ENCODE results near the gene INPP5K. TPM values are rescaled to one million over a fixed set of nuclear protein-coding genes. Genes with fewer than 3 reads are reported as not detected.
"Not testable (repeated sequence)": the region's sequence is repeated elsewhere in the genome, so short reads cannot be mapped to it uniquely, and the experiment has no call there.

Gene INPP5K
- total RNA-seq = 10 to 100 TPM; 37.6 to 39.6 TPM

- Mint-ChIP-seq H3K9me3 (ENCODE audit: insufficient read depth) (no peaks in the 10 kb centered on the region), H3K4me1 (ENCODE audit: low read depth) (peaks cover 22% of the 10 kb centered on the region), H3K4me3 (peak within 1 kb of the TSS; percentile 86), H3K36me3 (ENCODE audit: low read depth) (peaks cover 24% of the 10 kb centered on the region), H3K27me3 (ENCODE audit: low read depth) (no peaks in the 10 kb centered on the region), H3K27ac (peak within 1 kb of the TSS; percentile 86)
- ATAC-seq (peak; percentile 93), DNase-seq (peak; percentile 99)
- POLR2A ChIA-PET = interaction anchor here (0.5 to 2.7 kb wide), 20 partner anchors 9 to 313 kb away, joined by 3 to 21 read pairs (median 4); partner anchors contain the start of genes CRK, MYO1C, PITPNA and YWHAE
- CTCF ChIA-PET = interaction anchor here (0.7 to 6.5 kb wide), 27 partner anchors 10 to 394 kb away, joined by 3 to 143 read pairs (median 5); partner anchors contain the start of genes CRK, SLC43A2 and YWHAE
Measured at GRCh38 chr17:1516388-1517161, at the start of gene INPP5K. Gene INPP5K (minus strand): TSS chr17:1516612. CDS start chr17:1516499, 113 bp downstream.

GRCh38 chr17:1565877-1566276 lies 49.5 kb upstream of the INPP5K start:
- no peak for ATAC-seq
- H3K36me3 Mint-ChIP-seq (ENCODE audit: low read depth) = peaks cover 2% of the 10 kb centered on the region
- no peak overlapping the region for H3K27ac Mint-ChIP-seq
- no peaks in the 10 kb centered on the region for H3K9me3 Mint-ChIP-seq (ENCODE audit: insufficient read depth)
- ChIA-PET POLR2A (no interaction called here), CTCF (interaction anchor here (0.9 to 1.9 kb wide), 4 partner anchors 8 to 201 kb away, joined by 3 to 9 read pairs (median 4); partner anchors contain the start of gene RILP)
- DNase-seq = no peak
- no peak overlapping the region for H3K4me3 Mint-ChIP-seq
- H3K4me1 Mint-ChIP-seq (ENCODE audit: low read depth) = peaks cover 37% of the 10 kb centered on the region
- H3K27me3 Mint-ChIP-seq (ENCODE audit: low read depth) = peaks cover 7% of the 10 kb centered on the region

- DNase-seq (no peak), ATAC-seq (no peak)
- Mint-ChIP-seq H3K27ac (peak overlapping the region; percentile 18), H3K36me3 (ENCODE audit: low read depth) (peaks cover 2% of the 10 kb centered on the region), H3K9me3 (ENCODE audit: insufficient read depth) (no peaks in the 10 kb centered on the region), H3K4me3 (peak overlapping the region; percentile 24), H3K4me1 (ENCODE audit: low read depth) (peaks cover 46% of the 10 kb centered on the region), H3K27me3 (ENCODE audit: low read depth) (peaks cover 7% of the 10 kb centered on the region)
- CTCF ChIA-PET = interaction anchor here (1.3 kb wide), 1 partner anchor 66 kb away, joined by 3 read pairs; no protein-coding TSS in a partner anchor
- POLR2A ChIA-PET = no interaction called here
Measured at GRCh38 chr17:1563786-1564613, 47.6 kb upstream of the INPP5K start.

GRCh38 chr17:1563471-1563785 lies 47.0 kb upstream of the INPP5K start:
- H3K9me3 Mint-ChIP-seq (ENCODE audit: insufficient read depth); H3K36me3 Mint-ChIP-seq (ENCODE audit: low read depth); DNase-seq; POLR2A ChIA-PET; H3K27me3 Mint-ChIP-seq (ENCODE audit: low read depth); ATAC-seq: not testable (repeated sequence)
- H3K27ac Mint-ChIP-seq = peak overlapping the region; percentile 18
- peak overlapping the region; percentile 77 for H3K4me3 Mint-ChIP-seq
- peaks cover 46% of the 10 kb centered on the region for H3K4me1 Mint-ChIP-seq (ENCODE audit: low read depth)
- CTCF ChIA-PET = interaction anchor here (1.2 kb wide), 1 partner anchor 48 kb away, joined by 4 read pairs; no protein-coding TSS in a partner anchor

GRCh38 chr17:1562176-1562643 lies 45.8 kb upstream of the INPP5K start:
- peak overlapping the region; percentile 77 for H3K4me3 Mint-ChIP-seq
- H3K27ac Mint-ChIP-seq = peak overlapping the region; percentile 46

GRCh38 chr17:1561420-1562175 lies 45.2 kb upstream of the INPP5K start:
- Mint-ChIP-seq H3K27ac (peak overlapping the region; percentile 78), H3K4me3 (peak overlapping the region; percentile 77), H3K27me3 (ENCODE audit: low read depth) (peaks cover 7% of the 10 kb centered on the region), H3K36me3 (ENCODE audit: low read depth) (peaks cover 6% of the 10 kb centered on the region), H3K9me3 (ENCODE audit: insufficient read depth) (no peaks in the 10 kb centered on the region), H3K4me1 (ENCODE audit: low read depth) (peaks cover 34% of the 10 kb centered on the region)
- peak; percentile 59 for ATAC-seq
- ChIA-PET CTCF (interaction anchor here (0.8 to 1.2 kb wide), 4 partner anchors 45 to 196 kb away, joined by 3 to 5 read pairs (median 3); partner anchors contain the start of gene INPP5K), POLR2A (interaction anchor here (0.6 to 1.0 kb wide), 2 partner anchors 13 to 22 kb away, joined by 3 read pairs; no protein-coding TSS in a partner anchor)
- peak; percentile 45 for DNase-seq

More at GRCh38 chr17:1562176-1562643, 45.8 kb upstream of the INPP5K start:
- ChIA-PET POLR2A (interaction anchor here (0.6 to 1.0 kb wide), 3 partner anchors 46 to 582 kb away, joined by 3 read pairs; partner anchors contain the start of gene INPP5K), CTCF (interaction anchor here (0.6 to 1.2 kb wide), 3 partner anchors 12 to 197 kb away, joined by 3 to 4 read pairs (median 3); no protein-coding TSS in a partner anchor)
- Mint-ChIP-seq H3K4me1 (ENCODE audit: low read depth) (peaks cover 38% of the 10 kb centered on the region), H3K27me3 (ENCODE audit: low read depth) (peaks cover 7% of the 10 kb centered on the region), H3K36me3 (ENCODE audit: low read depth) (peaks cover 4% of the 10 kb centered on the region), H3K9me3 (ENCODE audit: insufficient read depth) (no peaks in the 10 kb centered on the region)
- peak; percentile 42 for DNase-seq
- peak; percentile 52 for ATAC-seq

GRCh38 chr17:1560858-1561355 lies 44.5 kb upstream of the INPP5K start:
- no peak for DNase-seq
- Mint-ChIP-seq H3K4me3 (peak overlapping the region; percentile 77), H3K27me3 (ENCODE audit: low read depth) (peaks cover 7% of the 10 kb centered on the region), H3K27ac (peak overlapping the region; percentile 78), H3K36me3 (ENCODE audit: low read depth) (peaks cover 6% of the 10 kb centered on the region), H3K4me1 (ENCODE audit: low read depth) (peaks cover 35% of the 10 kb centered on the region), H3K9me3 (ENCODE audit: insufficient read depth) (no peaks in the 10 kb centered on the region)
- CTCF ChIA-PET = interaction anchor here (0.8 to 1.2 kb wide), 4 partner anchors 44 to 196 kb away, joined by 3 to 5 read pairs (median 3); partner anchors contain the start of gene INPP5K
- POLR2A ChIA-PET = interaction anchor here (0.6 to 1.0 kb wide), 2 partner anchors 14 to 21 kb away, joined by 3 read pairs; no protein-coding TSS in a partner anchor
- ATAC-seq = no peak

GRCh38 chr17:1560101-1560857 lies 43.9 kb upstream of the INPP5K start:
- Mint-ChIP-seq H3K9me3 (ENCODE audit: insufficient read depth) (no peaks in the 10 kb centered on the region), H3K4me1 (ENCODE audit: low read depth) (peaks cover 32% of the 10 kb centered on the region), H3K27me3 (ENCODE audit: low read depth) (peaks cover 7% of the 10 kb centered on the region), H3K27ac (no peak overlapping the region), H3K36me3 (ENCODE audit: low read depth) (peaks cover 6% of the 10 kb centered on the region), H3K4me3 (no peak overlapping the region)
- ChIA-PET CTCF (interaction anchor here (1.1 kb wide), 1 partner anchor 44 kb away, joined by 3 read pairs; the partner anchor contains the start of gene INPP5K), POLR2A (no interaction called here)
- ATAC-seq (no peak), DNase-seq (no peak)

GRCh38 chr17:1559047-1560043 lies 42.9 kb upstream of the INPP5K start:
- Mint-ChIP-seq H3K4me1 (ENCODE audit: low read depth) (peaks cover 32% of the 10 kb centered on the region), H3K9me3 (ENCODE audit: insufficient read depth) (no peaks in the 10 kb centered on the region), H3K27me3 (ENCODE audit: low read depth) (peaks cover 7% of the 10 kb centered on the region), H3K36me3 (ENCODE audit: low read depth) (peaks cover 6% of the 10 kb centered on the region), H3K4me3 (no peak overlapping the region), H3K27ac (no peak overlapping the region)
- ChIA-PET POLR2A (no interaction called here), CTCF (no interaction called here)
- ATAC-seq (no peak), DNase-seq (no peak)
